HCT116 (cell line): ENCODE measurements around the gene PRR14L. TPM values are rescaled to one million over a fixed set of nuclear protein-coding genes. Genes with fewer than 3 reads are reported as not detected.

Source experiments
- ATAC-seq: fragments of 200-7000 bp; cut with Tn5 transposase; 2 replicates; pipeline ENCODE4 v1.9.1; 2020; ENCODE audit warnings: mild to moderate bottlenecking, moderate library complexity
- BruUV-seq: library from RNA; stranded (reverse); fragments of 400-500 nt; replicated peaks from 2 replicates; lab custom pipeline; 2021; lab: Mats Ljungman, UMichigan
- CTCF ChIA-PET: fragments of 300-600 bp; sonication (Branson Sonifier 250); formaldehyde crosslinking; loops from one replicate; lab custom pipeline; 2021; ENCODE audit warnings: antibody characterized with exemption; lab: Charles Lee
- POLR2A ChIA-PET: fragments of 300-600, 350-600 bp; sonication (Branson Sonifier 250); formaldehyde crosslinking; loops from one replicate; lab custom pipeline; 2021; ENCODE audit warnings: antibody characterized with exemption; lab: Charles Lee
- RAD21 ChIA-PET, 2 experiments: fragments of 300-600 bp; sonication (Branson Sonifier 250); formaldehyde crosslinking; loops; one replicate each; lab custom pipeline; 2023; ENCODE audit warnings: low total read pairs in 2 of 2; ENCODE audit not compliant: uncharacterized antibody in 2 of 2, unreplicated experiment in 2 of 2, low non-redundant PET in 1 of 2; lab: Charles Lee
- DNase-seq: peaks from one replicate; pipeline ENCODE4 v3.0.0-alpha.2; 2010; ENCODE audit warnings: low read depth, low spot score
- H2AFZ ChIP-seq: fragments of 200-600 bp; shearing (Covaris generic), sonication (generic); 2 replicates; pipeline ENCODE4 v1.6.1; 2017; ENCODE audit warnings: low read depth, mixed run types, mixed read lengths, antibody characterized with exemption, low read length; ENCODE audit not compliant: poor library complexity, severe bottlenecking
- H3K27ac ChIP-seq: 2 replicates; pipeline ENCODE4 v1.5.1; 2012; ENCODE audit warnings: low read depth, low read length
- H3K27me3 ChIP-seq: fragments of 200-600 bp; sonication (generic); 2 replicates; pipeline ENCODE4 v1.6.1; 2016; ENCODE audit warnings: mixed run types, low read length, mixed read lengths; ENCODE audit not compliant: insufficient read depth
- H3K36me3 ChIP-seq, 2 experiments: fragments of 200-500 bp in 1 of 2; fragments of 200-600 bp in 1 of 2; sonication (Bioruptor generic) in 1 of 2; sonication (generic) in 1 of 2; 2 replicates each; pipeline versions ENCODE4 v1.5.1 to v1.6.1; 2014 to 2016; ENCODE audit warnings: low read length in 2 of 2, inconsistent platforms in 1 of 2, mixed read lengths in 1 of 2, mixed run types in 1 of 2; ENCODE audit not compliant: insufficient read depth in 2 of 2, control insufficient read depth in 1 of 2
- H3K4me1 ChIP-seq, 2 experiments: fragments of 200-600 bp in 1 of 2; sonication (generic) in 1 of 2; 2 replicates each; pipeline versions ENCODE4 v1.5.1 to v1.6.1; 2012 to 2017; ENCODE audit warnings: low read length in 2 of 2, inconsistent platforms in 1 of 2, mild to moderate bottlenecking in 1 of 2, mixed read lengths in 1 of 2, mixed run types in 1 of 2, moderate library complexity in 1 of 2; ENCODE audit not compliant: insufficient read depth in 2 of 2, control insufficient read depth in 1 of 2
- H3K4me2 ChIP-seq: fragments of 200-600 bp; sonication (generic); 2 replicates; pipeline ENCODE4 v1.6.1; 2017; ENCODE audit warnings: mixed run types, low read length, mixed read lengths
- H3K4me3 ChIP-seq, 2 experiments: fragments of 200-600 bp in 1 of 2; sonication (generic) in 1 of 2; replicated peaks in 1 of 2; 2 replicates each; pipeline ENCODE4 v1.5.1; 2011 to 2016; ENCODE audit warnings: low read length in 2 of 2, control low read depth in 1 of 2, low read depth in 1 of 2, mild to moderate bottlenecking in 1 of 2, mixed read lengths in 1 of 2, mixed run types in 1 of 2
- H3K79me2 ChIP-seq: fragments of 200-600 bp; sonication (generic); 2 replicates; pipeline ENCODE4 v1.6.1; 2017; ENCODE audit warnings: mild to moderate bottlenecking, mixed run types, low read length, moderate library complexity, mixed read lengths; ENCODE audit not compliant: insufficient read depth
- H3K9ac ChIP-seq: fragments of 200-600 bp; sonication (generic); 2 replicates; pipeline ENCODE4 v1.6.1; 2016; ENCODE audit warnings: low read length, mixed read lengths
- H3K9me2 ChIP-seq: fragments of 200-600 bp; sonication (generic), shearing (Covaris generic); 2 replicates; pipeline ENCODE4 v1.6.1; 2017; ENCODE audit warnings: mixed run types, mild to moderate bottlenecking, moderate library complexity; ENCODE audit not compliant: insufficient read depth
- H3K9me3 ChIP-seq, 2 experiments: fragments of 200-500 bp in 1 of 2; fragments of 200-600 bp in 1 of 2; sonication (Bioruptor generic) in 1 of 2; sonication (generic) in 1 of 2; 2 replicates each; pipeline ENCODE4 v1.6.1; 2014 to 2017; ENCODE audit warnings: low read length in 2 of 2, mixed read lengths in 2 of 2, inconsistent platforms in 1 of 2, low read depth in 1 of 2, mild to moderate bottlenecking in 1 of 2, mixed run types in 1 of 2, moderate library complexity in 1 of 2; ENCODE audit not compliant: control insufficient read depth in 1 of 2, insufficient read depth in 1 of 2
- H4K20me1 ChIP-seq: fragments of 200-600 bp; sonication (generic), shearing (Covaris generic); 2 replicates; pipeline ENCODE4 v1.6.1; 2017; ENCODE audit warnings: mixed run types, mild to moderate bottlenecking, moderate library complexity; ENCODE audit not compliant: insufficient read depth
- CBX3 ChIP-seq: IDR thresholded peaks from 2 replicates; pipeline ENCODE4 v1.6.1; 2012; ENCODE audit warnings: low read depth
- CEBPB ChIP-seq: IDR thresholded peaks from 2 replicates; pipeline ENCODE4 v1.6.1; 2012; ENCODE audit warnings: low read depth
- EGR1 ChIP-seq: IDR thresholded peaks from 2 replicates; pipeline ENCODE4 v1.6.1; 2012; ENCODE audit warnings: low read depth
- ELF1 ChIP-seq: IDR thresholded peaks from 2 replicates; pipeline ENCODE4 v1.6.1; 2012; ENCODE audit warnings: low read depth, borderline replicate concordance
- EZH2 ChIP-seq: fragments of 200-600 bp; sonication (generic); IDR thresholded peaks from 2 replicates; pipeline ENCODE4 v1.6.1; 2017; ENCODE audit warnings: antibody characterized with exemption, mixed run types
- EZH2phosphoT487 ChIP-seq: fragments of 200-600 bp; IDR thresholded peaks from 2 replicates; pipeline ENCODE4 v1.6.1; 2018; ENCODE audit warnings: antibody characterized with exemption, borderline replicate concordance
- FOSL1 ChIP-seq: IDR thresholded peaks from 2 replicates; pipeline ENCODE4 v1.6.1; 2012; ENCODE audit warnings: low read depth
- POLR2AphosphoS5 ChIP-seq: IDR thresholded peaks from 2 replicates; pipeline ENCODE4 v1.6.1; 2011; ENCODE audit warnings: mild to moderate bottlenecking, low read depth, low read length, moderate library complexity
- RAD21 ChIP-seq: IDR thresholded peaks from 2 replicates; pipeline ENCODE4 v1.6.1; 2012; ENCODE audit warnings: low read depth, mild to moderate bottlenecking
- SRF ChIP-seq: IDR thresholded peaks from 2 replicates; pipeline ENCODE4 v1.6.1; 2012; ENCODE audit warnings: low read depth
- TCF7L2 ChIP-seq: IDR thresholded peaks from 2 replicates; pipeline ENCODE4 v1.7.0; 2011; ENCODE audit warnings: borderline replicate concordance, inconsistent platforms; ENCODE audit not compliant: insufficient read depth, insufficient read length; ENCODE audit errors: extremely low read depth
- YY1 ChIP-seq: IDR thresholded peaks from 2 replicates; pipeline ENCODE4 v1.6.1; 2011; ENCODE audit warnings: low read length, low read depth, moderate library complexity, mild to moderate bottlenecking; ENCODE audit not compliant: insufficient replicate concordance; ENCODE audit errors: extremely low read depth
- intact Hi-C: fragments of 100-400 bp; cut with micrococcal nuclease; formaldehyde crosslinking; loops from 2 replicates; pipeline ENCODE4 v1.10.0; 2022
- total RNA-seq: library from RNA; stranded (reverse); gene quantifications from one replicate; pipeline ENCODE4 v1.2.1, GENCODE V29; 2021; ENCODE audit not compliant: unreplicated experiment
- TF ChIP-seq, protein P1 (sequence below), 3 experiments: fragments of 200-600 bp in 1 of 3; sonication (generic) in 1 of 3; IDR thresholded peaks in 2 of 3; conservative IDR thresholded peaks in 1 of 3; 2 replicates each; pipeline ENCODE4 v1.5.1; 2012 to 2017; ENCODE audit warnings: low read depth in 2 of 3, low read length in 2 of 3, antibody characterized with exemption in 1 of 3, borderline replicate concordance in 1 of 3, control low read depth in 1 of 3, mild to moderate bottlenecking in 1 of 3, mixed read lengths in 1 of 3, mixed run types in 1 of 3, moderate library complexity in 1 of 3; ENCODE audit not compliant: insufficient read depth in 1 of 3
- TF ChIP-seq, protein P2 (sequence below): IDR thresholded peaks from 2 replicates; pipeline ENCODE4 v1.6.1; 2011; ENCODE audit warnings: mild to moderate bottlenecking, low read length, moderate library complexity; ENCODE audit not compliant: insufficient replicate concordance; ENCODE audit errors: extremely low read depth
- TF ChIP-seq, protein P3 (sequence below): IDR thresholded peaks from 2 replicates; pipeline ENCODE4 v1.6.1; 2012
- TF ChIP-seq, protein P4 (sequence below): IDR thresholded peaks from 2 replicates; pipeline ENCODE4 v1.6.1; 2012; ENCODE audit warnings: low read depth
- TF ChIP-seq, protein P5 (sequence below): IDR thresholded peaks from 2 replicates; pipeline ENCODE4 v1.6.1; 2012

The PRR14L gene
- total RNA-seq, 1 experiment from 2014 or later, result 61.5 TPM

DNA sequence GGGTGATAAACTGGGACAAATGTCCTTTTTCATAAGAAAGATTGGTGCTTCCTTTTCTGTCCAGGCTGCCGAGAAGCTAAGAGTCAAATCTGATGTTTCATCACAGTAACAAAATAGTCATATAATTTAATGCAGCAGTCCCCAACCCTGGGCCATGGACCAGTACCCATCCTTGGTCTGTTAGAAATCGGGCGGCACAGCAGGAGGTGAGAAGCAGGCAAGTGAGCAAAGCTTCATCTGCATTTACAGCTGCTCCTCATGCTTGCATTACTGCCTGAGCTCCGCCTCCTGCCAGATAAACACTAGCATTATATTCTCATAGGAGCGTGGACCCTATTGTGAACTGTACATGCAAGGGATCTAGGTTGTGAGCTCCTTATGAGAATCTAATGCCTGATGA is 26.2 kb downstream of the PRR14L start:
- Histone ChIP-seq H3K4me2 (no peak overlapping the region), H3K4me3 (no peak overlapping the region), H3K4me1 (no peaks in the 10 kb centered on the region), H3K36me3 (peaks cover 21 to 26% of the 10 kb centered on the region in 2 experiments), H2AFZ (no peak overlapping the region), H3K9me3 (no peaks in the 10 kb centered on the region), H3K27ac (no peak overlapping the region), H3K79me2 (peaks cover 72% of the 10 kb centered on the region), H3K27me3 (no peaks in the 10 kb centered on the region), H3K9me2 (no peaks in the 10 kb centered on the region), H3K9ac (no peak overlapping the region), H4K20me1 (no peaks in the 10 kb centered on the region)
- RAD21 ChIA-PET, result no interaction called here
- DNase-seq, result no peak
- CTCF ChIA-PET, result no interaction called here
- BruUV-seq, result no TSS peak
- POLR2A ChIA-PET, result no interaction called here
- ATAC-seq, result no peak
- intact Hi-C loops, result no loop called here
- TF ChIP-seq, protein P1, sequence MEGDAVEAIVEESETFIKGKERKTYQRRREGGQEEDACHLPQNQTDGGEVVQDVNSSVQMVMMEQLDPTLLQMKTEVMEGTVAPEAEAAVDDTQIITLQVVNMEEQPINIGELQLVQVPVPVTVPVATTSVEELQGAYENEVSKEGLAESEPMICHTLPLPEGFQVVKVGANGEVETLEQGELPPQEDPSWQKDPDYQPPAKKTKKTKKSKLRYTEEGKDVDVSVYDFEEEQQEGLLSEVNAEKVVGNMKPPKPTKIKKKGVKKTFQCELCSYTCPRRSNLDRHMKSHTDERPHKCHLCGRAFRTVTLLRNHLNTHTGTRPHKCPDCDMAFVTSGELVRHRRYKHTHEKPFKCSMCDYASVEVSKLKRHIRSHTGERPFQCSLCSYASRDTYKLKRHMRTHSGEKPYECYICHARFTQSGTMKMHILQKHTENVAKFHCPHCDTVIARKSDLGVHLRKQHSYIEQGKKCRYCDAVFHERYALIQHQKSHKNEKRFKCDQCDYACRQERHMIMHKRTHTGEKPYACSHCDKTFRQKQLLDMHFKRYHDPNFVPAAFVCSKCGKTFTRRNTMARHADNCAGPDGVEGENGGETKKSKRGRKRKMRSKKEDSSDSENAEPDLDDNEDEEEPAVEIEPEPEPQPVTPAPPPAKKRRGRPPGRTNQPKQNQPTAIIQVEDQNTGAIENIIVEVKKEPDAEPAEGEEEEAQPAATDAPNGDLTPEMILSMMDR (IDR thresholded peaks at IDR 0.05 in 2 of 3, conservative IDR thresholded peaks at IDR 0.05 in 1 of 3; ENCODE audit: borderline replicate concordance in 1 of 3, insufficient read depth in 1 of 3, low read depth in 2 of 3, low read length in 2 of 3), result no peak
- TF ChIP-seq EZH2phosphoT487, result no peak
- TF ChIP-seq, protein P2, sequence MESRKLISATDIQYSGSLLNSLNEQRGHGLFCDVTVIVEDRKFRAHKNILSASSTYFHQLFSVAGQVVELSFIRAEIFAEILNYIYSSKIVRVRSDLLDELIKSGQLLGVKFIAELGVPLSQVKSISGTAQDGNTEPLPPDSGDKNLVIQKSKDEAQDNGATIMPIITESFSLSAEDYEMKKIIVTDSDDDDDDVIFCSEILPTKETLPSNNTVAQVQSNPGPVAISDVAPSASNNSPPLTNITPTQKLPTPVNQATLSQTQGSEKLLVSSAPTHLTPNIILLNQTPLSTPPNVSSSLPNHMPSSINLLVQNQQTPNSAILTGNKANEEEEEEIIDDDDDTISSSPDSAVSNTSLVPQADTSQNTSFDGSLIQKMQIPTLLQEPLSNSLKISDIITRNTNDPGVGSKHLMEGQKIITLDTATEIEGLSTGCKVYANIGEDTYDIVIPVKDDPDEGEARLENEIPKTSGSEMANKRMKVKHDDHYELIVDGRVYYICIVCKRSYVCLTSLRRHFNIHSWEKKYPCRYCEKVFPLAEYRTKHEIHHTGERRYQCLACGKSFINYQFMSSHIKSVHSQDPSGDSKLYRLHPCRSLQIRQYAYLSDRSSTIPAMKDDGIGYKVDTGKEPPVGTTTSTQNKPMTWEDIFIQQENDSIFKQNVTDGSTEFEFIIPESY, result no peak
- TF ChIP-seq, protein P3, sequence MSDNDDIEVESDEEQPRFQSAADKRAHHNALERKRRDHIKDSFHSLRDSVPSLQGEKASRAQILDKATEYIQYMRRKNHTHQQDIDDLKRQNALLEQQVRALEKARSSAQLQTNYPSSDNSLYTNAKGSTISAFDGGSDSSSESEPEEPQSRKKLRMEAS, result no peak
- TF ChIP-seq FOSL1, result no peak
- no peak for TF ChIP-seq POLR2AphosphoS5
- no peak for TF ChIP-seq RAD21
- TF ChIP-seq, protein P4, sequence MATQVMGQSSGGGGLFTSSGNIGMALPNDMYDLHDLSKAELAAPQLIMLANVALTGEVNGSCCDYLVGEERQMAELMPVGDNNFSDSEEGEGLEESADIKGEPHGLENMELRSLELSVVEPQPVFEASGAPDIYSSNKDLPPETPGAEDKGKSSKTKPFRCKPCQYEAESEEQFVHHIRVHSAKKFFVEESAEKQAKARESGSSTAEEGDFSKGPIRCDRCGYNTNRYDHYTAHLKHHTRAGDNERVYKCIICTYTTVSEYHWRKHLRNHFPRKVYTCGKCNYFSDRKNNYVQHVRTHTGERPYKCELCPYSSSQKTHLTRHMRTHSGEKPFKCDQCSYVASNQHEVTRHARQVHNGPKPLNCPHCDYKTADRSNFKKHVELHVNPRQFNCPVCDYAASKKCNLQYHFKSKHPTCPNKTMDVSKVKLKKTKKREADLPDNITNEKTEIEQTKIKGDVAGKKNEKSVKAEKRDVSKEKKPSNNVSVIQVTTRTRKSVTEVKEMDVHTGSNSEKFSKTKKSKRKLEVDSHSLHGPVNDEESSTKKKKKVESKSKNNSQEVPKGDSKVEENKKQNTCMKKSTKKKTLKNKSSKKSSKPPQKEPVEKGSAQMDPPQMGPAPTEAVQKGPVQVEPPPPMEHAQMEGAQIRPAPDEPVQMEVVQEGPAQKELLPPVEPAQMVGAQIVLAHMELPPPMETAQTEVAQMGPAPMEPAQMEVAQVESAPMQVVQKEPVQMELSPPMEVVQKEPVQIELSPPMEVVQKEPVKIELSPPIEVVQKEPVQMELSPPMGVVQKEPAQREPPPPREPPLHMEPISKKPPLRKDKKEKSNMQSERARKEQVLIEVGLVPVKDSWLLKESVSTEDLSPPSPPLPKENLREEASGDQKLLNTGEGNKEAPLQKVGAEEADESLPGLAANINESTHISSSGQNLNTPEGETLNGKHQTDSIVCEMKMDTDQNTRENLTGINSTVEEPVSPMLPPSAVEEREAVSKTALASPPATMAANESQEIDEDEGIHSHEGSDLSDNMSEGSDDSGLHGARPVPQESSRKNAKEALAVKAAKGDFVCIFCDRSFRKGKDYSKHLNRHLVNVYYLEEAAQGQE, result no peak
- TF ChIP-seq ELF1, result no peak
- TF ChIP-seq YY1, result no peak
- no peak for TF ChIP-seq CEBPB
- TF ChIP-seq EGR1, result no peak
- TF ChIP-seq, protein P5, sequence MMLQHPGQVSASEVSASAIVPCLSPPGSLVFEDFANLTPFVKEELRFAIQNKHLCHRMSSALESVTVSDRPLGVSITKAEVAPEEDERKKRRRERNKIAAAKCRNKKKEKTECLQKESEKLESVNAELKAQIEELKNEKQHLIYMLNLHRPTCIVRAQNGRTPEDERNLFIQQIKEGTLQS, result no peak
- no peak for TF ChIP-seq TCF7L2
- no peak for TF ChIP-seq SRF
- no peak for TF ChIP-seq CBX3
- TF ChIP-seq EZH2, result no peak
- TF ChIP-seq, all 23 proteins: peak for 0
